Measurements from ENCODE around the gene F7. TPM values are rescaled to one million over a fixed set of nuclear protein-coding genes. Genes with fewer than 3 reads are reported as not detected.

Gene F7
- total RNA-seq, 1 donor from 2014 or later, result not detected

DNA sequence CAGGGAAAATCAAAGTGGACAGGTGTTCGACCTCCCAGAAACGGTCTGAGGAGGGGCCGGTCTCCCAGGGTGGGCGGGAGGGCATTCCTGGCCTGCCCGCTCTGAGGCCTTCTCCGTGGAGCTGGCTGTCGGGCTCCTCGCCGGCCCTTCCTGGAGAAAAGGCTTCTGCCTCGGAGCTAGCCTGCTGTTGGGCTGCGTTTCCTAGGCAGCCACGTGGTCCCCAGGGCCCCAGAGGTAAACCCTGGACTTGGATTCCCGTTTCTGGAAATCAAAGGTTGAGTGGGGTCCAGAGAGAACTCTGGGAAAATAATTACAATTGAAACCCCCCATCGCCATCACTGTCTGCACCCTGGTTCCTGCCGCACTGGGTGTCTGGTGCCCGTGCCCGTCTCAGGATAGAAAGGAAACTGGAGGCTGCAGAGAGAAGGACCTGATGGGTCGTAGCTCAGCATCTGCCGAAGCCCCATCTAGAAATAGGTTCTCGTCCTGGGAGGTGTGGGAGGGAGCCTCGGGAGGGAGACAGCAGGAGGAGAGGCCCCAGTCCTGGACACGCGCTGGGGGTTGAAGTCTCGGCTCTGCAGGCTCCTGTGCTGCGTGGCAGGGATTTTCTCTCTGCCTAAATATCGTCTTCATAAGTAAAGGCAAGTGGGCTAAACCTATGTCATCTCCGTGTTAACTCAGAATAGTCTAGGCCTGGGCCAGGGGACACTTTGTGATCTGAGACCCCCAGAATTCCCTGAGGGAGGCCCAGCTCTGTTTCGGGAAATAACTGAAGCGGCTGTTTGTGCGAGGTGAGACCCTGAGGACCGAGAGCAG is 45.2 kb downstream of the F7 start:
- H3K4me3 Mint-ChIP-seq (ENCODE audit: unreplicated experiment), result no peak overlapping the region
- no peaks in the 10 kb centered on the region for H3K27me3 Mint-ChIP-seq (ENCODE audit: unreplicated experiment)
- H3K27ac Mint-ChIP-seq (ENCODE audit: unreplicated experiment), result no peak overlapping the region
- H3K36me3 Mint-ChIP-seq (ENCODE audit: unreplicated experiment), result no peaks in the 10 kb centered on the region
- TF ChIP-seq, protein P1, sequence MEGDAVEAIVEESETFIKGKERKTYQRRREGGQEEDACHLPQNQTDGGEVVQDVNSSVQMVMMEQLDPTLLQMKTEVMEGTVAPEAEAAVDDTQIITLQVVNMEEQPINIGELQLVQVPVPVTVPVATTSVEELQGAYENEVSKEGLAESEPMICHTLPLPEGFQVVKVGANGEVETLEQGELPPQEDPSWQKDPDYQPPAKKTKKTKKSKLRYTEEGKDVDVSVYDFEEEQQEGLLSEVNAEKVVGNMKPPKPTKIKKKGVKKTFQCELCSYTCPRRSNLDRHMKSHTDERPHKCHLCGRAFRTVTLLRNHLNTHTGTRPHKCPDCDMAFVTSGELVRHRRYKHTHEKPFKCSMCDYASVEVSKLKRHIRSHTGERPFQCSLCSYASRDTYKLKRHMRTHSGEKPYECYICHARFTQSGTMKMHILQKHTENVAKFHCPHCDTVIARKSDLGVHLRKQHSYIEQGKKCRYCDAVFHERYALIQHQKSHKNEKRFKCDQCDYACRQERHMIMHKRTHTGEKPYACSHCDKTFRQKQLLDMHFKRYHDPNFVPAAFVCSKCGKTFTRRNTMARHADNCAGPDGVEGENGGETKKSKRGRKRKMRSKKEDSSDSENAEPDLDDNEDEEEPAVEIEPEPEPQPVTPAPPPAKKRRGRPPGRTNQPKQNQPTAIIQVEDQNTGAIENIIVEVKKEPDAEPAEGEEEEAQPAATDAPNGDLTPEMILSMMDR (IDR thresholded peaks at IDR 0.05), result no peak
- no peaks in the 10 kb centered on the region for H3K9me3 Mint-ChIP-seq (ENCODE audit: unreplicated experiment)
- peaks cover 24% of the 10 kb centered on the region for H3K4me1 Mint-ChIP-seq (ENCODE audit: unreplicated experiment)
- peak; percentile 68 for DNase-seq (ENCODE audit: extremely low spot score, unreplicated experiment)

DNA sequence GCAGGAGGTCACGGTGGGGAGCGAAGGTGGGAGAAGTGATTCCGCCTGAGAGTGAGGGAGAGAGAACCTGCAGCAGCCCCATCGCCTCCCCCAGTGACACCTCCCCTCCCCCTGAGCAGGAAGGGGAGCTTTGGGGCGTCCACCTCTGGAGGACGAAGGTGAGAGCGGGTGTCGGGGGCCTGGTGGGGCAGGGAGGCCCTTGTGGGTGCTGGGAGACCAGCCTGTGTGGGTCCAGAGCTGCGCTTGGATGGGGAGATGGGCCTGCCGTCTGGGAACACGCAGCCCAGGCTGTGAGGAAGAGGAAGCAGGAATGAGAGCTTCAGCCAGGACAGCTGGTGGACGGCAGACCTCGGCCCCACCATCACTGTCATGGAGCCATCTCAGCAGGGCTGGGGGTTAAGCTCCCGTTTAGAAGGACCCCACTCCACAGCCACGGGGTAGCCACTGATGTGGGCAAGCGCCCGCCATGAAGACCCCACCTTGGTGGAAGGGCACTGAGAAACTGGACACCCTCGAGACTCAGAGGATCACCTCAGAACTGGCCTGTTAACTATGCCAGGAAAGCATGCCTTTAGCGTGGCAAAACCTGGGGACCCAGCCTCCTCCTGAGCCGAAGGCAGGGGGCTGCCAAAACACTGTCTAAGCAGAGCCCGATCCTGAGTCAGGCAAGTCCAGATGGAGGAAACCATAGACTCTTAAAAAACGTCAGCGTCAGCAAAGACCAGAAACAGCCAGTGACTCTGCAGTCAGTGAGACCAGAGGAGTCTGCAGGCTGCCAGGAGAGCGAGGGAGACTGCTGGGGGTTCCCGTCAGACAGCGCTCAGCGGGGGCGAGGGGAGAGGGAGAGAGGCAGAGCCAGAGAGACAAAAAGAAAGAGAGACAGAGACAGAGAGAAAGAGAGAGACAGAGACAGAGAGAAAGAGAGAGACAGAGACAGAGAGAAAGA is 46.4 kb downstream of the F7 start:
- no peaks in the 10 kb centered on the region for H3K9me3 Mint-ChIP-seq (ENCODE audit: unreplicated experiment)
- TF ChIP-seq, protein P1 (IDR thresholded peaks at IDR 0.05), result no peak
- peak overlapping the region; percentile 65 for H3K27ac Mint-ChIP-seq (ENCODE audit: unreplicated experiment)
- no peaks in the 10 kb centered on the region for H3K36me3 Mint-ChIP-seq (ENCODE audit: unreplicated experiment)
- H3K4me3 Mint-ChIP-seq (ENCODE audit: unreplicated experiment), result peak overlapping the region; percentile 68
- H3K4me1 Mint-ChIP-seq (ENCODE audit: unreplicated experiment), result peaks cover 24% of the 10 kb centered on the region
- H3K27me3 Mint-ChIP-seq (ENCODE audit: unreplicated experiment), result no peaks in the 10 kb centered on the region
- DNase-seq (ENCODE audit: extremely low spot score, unreplicated experiment), result peak; percentile 78

DNA sequence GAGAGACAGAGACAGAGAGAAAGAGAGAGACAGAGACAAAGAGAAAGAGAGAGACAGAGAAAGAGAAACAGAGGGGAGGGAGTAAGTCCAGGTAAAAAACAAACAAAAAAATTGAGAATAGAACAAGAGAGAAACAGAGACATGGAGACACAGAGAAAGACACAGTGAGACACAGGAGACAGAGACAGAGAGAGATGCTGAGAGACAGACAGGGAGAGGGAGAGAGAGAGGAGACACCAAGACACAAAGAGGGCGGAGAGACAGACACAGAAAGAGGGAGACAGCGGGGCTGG is 47.0 kb downstream of the F7 start:
- no peak for DNase-seq (ENCODE audit: extremely low spot score, unreplicated experiment)
- Mint-ChIP-seq H3K36me3 (ENCODE audit: unreplicated experiment) (no peaks in the 10 kb centered on the region), H3K27me3 (ENCODE audit: unreplicated experiment) (no peaks in the 10 kb centered on the region), H3K4me3 (ENCODE audit: unreplicated experiment) (peak overlapping the region; percentile 68), H3K4me1 (ENCODE audit: unreplicated experiment) (peaks cover 24% of the 10 kb centered on the region), H3K9me3 (ENCODE audit: unreplicated experiment) (no peaks in the 10 kb centered on the region), H3K27ac (ENCODE audit: unreplicated experiment) (peak overlapping the region; percentile 65)
- TF ChIP-seq, protein P1 (IDR thresholded peaks at IDR 0.05), result no peak

DNA sequence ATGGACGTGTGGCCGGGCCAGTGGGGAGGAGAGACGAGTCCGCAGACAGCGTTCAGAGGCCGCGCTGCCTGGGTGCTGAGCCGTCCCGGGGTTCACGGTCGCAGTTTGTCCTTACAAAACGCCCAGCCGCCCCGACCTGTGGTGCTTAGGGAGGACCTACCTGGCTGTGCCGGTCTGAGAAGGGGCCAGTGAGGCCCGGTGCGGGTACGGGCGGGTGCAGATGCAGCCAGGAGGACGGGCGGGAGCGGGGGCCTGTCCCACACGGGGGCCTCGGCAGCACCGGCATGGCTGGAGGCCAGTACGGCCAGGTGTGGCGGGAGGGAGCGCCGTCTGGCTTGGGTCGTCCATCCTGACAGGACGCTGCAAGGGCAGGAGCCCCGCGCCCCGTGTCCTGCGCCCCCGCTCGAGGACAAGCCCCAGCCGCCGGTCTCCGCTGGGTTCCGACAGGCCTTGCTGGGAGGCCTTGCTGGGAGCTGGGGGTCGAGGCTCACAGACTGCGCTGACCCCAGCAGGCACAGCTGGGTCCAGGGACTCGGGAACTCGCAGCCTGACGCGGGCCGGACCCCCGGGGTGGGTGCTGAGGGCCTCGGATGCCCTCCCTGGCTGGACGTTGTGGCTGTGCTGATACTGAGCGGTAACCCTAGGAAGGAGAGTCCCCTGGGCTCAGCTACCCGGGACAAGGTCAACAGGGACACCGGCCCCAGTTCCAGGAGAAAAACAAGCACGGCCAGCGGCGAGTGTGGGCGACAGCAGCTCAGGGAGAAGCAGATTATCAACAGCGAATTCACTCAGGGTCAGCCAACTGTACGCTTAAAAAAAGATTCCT is 47.6 kb downstream of the F7 start:
- TF ChIP-seq, protein P1 (IDR thresholded peaks at IDR 0.05), result no peak
- Mint-ChIP-seq H3K4me1 (ENCODE audit: unreplicated experiment) (peaks cover 24% of the 10 kb centered on the region), H3K4me3 (ENCODE audit: unreplicated experiment) (peak overlapping the region; percentile 68), H3K9me3 (ENCODE audit: unreplicated experiment) (no peaks in the 10 kb centered on the region), H3K27ac (ENCODE audit: unreplicated experiment) (peak overlapping the region; percentile 87), H3K27me3 (ENCODE audit: unreplicated experiment) (no peaks in the 10 kb centered on the region), H3K36me3 (ENCODE audit: unreplicated experiment) (no peaks in the 10 kb centered on the region)
- DNase-seq (ENCODE audit: extremely low spot score, unreplicated experiment), result peak; percentile 87

Data from osteocyte (in vitro differentiated cells).